Gastroesophageal sphincter (tissue), 3 donors: ENCODE measurements around the gene ZMYM3.
"Not testable (repeated sequence)": the region's sequence is repeated elsewhere in the genome, so short reads cannot be mapped to it uniquely, and the experiment has no call there.

Experiments used
- POLR2A ChIP-seq, 2 donors: fragments of 450-650 bp; IDR thresholded peaks; one replicate each; pipeline ENCODE4 v1.6.1; 2017; ENCODE audit warnings: antibody characterized with exemption in 2 of 2, mild to moderate bottlenecking in 2 of 2, moderate library complexity in 1 of 2
- POLR2AphosphoS5 ChIP-seq: sonication (generic); formaldehyde crosslinking; IDR thresholded peaks from one replicate; pipeline ENCODE4 v1.6.1; 2017; ENCODE audit warnings: antibody characterized with exemption
- TF ChIP-seq, protein P1 (sequence below), 4 experiments: fragments of 200-600 bp in 2 of 4; fragments of 450-650 bp in 2 of 4; sonication (generic) in 1 of 4; IDR thresholded peaks; one replicate each; pipeline ENCODE4 v1.5.1; 2017 to 2019; ENCODE audit warnings: antibody characterized with exemption in 4 of 4, mild to moderate bottlenecking in 2 of 4, moderate library complexity in 2 of 4

DNA sequence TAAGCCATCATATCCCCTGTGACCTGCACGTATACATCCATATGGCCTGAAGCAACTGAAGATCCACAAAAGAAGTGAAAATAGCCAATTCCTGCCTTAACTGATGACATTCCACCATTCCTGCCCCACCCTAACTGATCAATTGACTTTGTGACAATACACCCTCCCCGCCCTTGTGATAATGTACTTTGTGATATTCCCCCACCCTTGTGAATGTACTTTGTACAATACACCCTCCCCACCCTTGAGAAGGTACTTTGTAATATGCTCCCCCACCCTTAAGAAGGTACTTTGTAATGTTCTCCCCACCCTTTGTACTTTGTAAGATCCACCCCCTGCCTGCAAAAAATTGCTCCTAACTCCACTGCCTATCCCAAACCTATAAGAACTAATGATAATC is 18.4 kb upstream of the ZMYM3 start:
- TF ChIP-seq, protein P1, sequence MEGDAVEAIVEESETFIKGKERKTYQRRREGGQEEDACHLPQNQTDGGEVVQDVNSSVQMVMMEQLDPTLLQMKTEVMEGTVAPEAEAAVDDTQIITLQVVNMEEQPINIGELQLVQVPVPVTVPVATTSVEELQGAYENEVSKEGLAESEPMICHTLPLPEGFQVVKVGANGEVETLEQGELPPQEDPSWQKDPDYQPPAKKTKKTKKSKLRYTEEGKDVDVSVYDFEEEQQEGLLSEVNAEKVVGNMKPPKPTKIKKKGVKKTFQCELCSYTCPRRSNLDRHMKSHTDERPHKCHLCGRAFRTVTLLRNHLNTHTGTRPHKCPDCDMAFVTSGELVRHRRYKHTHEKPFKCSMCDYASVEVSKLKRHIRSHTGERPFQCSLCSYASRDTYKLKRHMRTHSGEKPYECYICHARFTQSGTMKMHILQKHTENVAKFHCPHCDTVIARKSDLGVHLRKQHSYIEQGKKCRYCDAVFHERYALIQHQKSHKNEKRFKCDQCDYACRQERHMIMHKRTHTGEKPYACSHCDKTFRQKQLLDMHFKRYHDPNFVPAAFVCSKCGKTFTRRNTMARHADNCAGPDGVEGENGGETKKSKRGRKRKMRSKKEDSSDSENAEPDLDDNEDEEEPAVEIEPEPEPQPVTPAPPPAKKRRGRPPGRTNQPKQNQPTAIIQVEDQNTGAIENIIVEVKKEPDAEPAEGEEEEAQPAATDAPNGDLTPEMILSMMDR (IDR thresholded peaks at IDR 0.05), result not testable (repeated sequence)
- TF ChIP-seq POLR2AphosphoS5; POLR2A (IDR thresholded peaks at IDR 0.05): not testable (repeated sequence)
